GM18498 (cell line): Measurements from ENCODE around the gene HOXC5.

Experiments
- ATAC-seq: cut with Tn5 transposase; IDR thresholded peaks from one replicate; pipeline ENCODE4 v1.9.1; 2021; ENCODE audit warnings: mild to moderate bottlenecking, moderate library complexity; ENCODE audit not compliant: unreplicated experiment

Gene HOXC5

DNA sequence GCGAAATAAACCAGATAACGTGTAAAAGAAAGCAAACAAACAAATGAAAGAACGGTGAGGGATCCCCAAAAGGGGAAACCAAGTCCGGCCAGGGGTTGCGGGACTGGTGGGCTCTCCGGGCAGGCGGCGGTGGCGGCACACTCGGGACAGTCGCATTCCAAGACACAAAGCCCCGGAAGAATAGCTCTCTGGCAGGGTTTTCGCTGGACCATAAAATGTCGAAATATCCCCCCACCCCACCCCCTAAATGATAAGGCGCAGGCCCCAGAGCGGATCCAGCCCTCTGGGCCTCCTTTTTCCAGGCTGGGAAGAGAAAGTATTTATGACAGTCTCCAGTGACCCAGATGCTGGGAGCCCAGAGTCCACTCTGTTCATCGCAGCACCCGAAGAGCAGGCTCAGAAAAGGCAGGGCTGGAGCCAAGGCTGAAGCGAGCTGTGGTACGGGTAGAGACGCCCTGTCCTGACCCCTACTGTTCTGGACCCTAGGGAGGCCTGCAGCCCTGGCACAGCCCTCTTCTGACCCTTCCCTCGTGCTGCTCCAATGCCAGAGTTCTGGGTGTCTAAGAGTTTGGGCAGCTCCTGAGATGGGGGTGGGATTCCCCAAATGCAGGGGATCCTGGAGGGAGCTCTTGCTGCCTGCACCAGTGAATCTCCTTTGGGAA lies 26.2 kb upstream of the HOXC5 start:
- ATAC-seq = no peak

DNA sequence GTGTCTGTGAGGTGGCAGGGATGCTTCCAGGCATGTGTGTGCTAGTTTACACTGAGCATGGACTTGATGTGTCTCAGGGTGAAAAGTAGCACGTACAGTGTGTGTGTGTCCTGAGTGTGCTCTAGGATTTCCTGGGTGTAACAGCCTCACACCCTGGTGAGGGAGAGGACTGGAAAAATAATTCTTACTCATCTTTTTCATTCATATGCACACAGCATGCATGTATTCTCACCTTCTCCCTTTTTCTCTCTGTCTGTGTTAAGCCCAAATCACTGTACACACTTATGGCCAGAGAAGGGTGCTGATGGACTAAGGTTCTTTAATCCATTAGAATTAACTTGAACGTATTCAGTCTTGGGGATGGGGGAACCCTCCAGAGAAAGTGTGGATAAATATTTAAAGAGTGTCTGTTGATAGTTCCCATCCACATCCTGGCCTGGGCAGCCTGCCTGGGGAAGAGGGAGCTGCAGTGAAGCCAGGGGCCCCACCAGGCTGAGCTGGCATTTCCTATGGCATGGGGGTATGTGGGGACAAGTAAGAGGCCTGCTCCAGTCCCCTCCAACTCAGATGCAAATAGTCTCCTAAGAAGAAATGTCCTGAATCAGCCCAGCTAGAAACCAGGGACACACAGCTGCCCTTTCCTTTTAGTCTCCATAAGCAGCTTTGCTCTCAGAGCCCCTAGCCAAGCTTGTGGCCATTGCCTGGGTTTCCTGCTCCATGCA lies 25.2 kb upstream of the HOXC5 start:
- no peak for ATAC-seq

DNA sequence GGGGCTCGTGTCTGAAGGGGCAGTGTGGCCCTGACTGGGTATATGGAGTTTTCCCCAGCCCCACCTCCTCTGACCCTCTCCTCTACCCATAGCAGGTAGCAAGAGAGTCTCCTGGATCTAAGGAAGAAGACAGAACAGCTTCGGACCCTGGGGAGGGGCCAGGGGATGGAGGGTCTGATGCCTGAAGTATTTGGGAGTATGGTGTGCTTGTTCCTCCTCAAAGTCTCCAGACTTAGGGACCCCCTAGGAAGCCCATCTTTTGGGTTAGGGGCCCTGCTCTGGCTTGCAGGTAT lies 24.6 kb upstream of the HOXC5 start:
- ATAC-seq = no peak

DNA sequence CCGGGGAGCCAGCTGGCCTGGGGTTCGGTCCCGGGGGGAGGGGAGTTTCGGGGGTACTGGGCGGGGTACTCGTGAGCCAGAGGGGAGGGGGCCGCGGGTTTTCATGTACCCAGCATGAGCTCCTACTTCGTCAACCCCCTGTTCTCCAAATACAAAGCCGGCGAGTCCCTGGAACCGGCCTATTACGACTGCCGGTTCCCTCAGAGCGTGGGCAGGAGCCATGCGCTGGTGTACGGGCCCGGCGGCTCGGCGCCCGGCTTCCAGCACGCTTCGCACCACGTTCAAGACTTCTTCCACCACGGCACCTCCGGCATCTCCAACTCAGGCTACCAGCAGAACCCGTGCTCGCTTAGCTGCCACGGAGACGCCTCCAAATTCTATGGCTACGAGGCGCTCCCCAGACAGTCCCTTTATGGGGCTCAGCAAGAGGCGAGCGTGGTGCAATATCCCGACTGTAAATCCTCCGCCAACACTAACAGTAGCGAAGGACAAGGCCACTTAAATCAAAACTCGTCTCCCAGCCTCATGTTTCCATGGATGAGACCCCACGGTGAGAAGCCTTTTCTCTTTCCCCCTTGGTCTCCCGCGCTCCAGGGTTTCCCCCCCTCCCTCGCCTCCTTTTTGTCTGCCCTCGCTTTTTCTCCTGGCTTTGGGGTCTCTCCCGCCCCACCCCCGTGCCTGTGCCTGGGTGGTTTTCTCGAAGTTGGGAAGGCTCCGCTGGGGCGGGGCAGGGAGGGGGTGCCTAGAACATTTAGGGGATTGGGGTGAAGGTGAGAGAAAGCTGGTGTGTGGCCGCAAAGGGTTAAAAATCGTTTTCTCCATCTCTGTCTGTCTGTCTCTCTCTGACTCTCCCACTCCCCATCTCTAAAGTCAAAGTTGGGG lies 23.4 kb upstream of the HOXC5 start:
- ATAC-seq = no peak

DNA sequence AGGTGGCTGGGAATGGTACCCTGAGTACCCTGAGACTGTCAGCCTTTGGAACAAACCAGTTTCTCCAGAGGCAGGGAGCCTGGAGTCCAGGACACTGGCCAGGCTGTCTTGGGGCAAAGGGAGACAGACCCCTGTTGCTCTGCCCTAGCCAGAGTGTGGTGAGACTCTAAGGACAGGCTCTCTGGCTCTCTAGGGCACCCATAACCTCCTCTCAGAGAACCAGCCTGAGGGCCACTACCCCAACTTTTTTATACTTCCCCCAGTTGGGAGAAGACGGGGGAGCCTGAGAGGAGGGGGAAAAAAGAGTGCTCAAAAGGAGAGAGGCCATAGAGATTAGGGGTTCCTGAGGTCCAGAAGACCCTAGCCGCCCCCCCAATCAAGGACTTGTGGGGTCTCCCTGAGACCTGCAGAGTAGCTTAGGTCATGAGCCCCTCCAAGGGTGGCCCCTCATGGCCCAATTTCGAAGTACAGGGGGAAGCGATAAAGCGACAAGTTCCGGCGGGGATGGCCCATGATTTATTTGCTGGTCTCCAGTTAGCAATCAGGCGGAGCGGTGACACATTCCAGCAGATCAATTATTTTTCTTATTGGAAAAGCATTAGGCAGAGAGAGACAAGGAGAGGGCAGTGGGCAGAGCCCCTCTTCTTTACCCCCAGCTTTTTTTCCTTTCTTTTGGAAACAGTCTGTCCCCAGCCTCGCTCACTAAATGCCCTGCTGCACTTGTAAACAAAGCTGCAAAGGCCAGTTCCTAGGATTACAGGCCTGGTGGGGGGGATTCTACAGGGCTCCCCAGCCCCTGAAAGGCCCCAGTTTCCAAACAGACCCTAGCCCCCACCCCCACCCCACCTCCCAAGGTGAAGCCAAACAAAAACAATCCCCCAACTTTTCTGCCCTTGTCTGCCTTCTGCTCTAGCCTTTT lies 22.5 kb upstream of the HOXC5 start:
- ATAC-seq = no peak

DNA sequence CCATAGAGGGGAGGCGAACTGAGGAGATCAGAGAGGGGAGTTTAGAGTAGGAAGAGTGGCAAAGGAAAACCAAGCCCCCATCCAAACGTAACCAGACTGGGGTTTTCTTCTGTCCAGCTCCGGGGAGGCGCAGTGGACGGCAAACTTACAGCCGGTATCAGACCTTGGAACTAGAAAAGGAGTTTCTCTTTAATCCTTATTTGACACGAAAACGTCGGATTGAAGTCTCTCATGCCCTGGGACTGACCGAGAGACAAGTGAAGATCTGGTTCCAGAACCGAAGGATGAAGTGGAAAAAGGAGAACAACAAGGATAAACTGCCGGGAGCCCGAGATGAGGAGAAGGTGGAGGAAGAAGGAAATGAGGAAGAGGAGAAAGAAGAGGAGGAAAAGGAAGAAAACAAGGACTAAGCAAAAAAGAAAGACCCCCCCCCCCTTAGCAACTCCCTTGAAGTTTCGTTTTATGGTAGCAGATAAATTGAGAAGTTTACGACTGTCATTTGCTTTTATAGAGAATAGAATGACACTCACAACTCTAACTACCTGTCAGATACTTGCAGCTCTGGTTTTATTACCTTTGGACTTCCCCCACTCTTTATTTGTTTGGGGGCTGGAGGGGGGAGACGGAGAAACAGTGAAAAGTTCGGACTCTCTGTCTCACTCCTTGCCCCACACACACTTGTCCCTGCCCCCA lies 21.7 kb upstream of the HOXC5 start:
- no peak for ATAC-seq

DNA sequence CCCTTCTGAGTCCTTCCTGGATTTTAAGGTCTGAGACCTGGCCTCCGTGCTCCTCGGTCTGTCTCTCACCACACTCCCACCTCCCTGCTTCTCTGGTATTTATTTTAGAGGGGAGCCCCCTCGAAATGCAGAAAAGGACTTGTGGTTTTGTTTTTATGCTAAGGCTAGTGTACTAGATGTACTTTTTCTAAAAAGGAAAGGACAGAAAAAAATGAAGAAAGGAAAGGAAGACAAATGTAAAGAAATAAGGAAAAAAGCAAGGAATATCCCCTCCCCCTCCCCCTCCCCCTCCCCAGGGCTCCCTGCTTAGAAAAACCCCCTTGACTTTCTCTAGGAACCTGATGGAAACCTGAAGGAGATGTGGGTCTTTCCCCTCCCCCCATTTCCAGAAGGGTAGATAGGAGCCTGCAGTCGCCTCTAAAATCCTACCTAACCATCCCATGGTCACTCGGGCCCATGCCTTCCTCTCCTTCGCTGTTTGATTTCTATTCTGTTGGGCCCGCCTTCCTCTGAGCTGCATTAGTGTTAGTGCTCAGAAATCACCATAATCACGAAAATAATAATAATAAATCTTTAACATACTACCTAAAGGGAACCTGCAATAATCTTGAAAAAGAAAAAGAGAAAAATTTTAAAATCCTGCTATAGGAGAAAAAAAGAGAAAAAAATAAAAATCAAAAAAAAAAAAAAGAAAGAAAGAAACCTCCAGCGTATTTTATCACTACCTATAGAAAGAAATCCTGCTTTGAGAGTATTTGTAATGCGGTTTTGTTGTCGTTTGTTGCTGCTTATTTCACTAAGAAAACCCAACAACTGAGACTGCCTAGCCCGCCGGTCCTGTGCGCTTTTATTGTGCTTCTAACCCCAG lies 21.0 kb upstream of the HOXC5 start:
- no peak for ATAC-seq

DNA sequence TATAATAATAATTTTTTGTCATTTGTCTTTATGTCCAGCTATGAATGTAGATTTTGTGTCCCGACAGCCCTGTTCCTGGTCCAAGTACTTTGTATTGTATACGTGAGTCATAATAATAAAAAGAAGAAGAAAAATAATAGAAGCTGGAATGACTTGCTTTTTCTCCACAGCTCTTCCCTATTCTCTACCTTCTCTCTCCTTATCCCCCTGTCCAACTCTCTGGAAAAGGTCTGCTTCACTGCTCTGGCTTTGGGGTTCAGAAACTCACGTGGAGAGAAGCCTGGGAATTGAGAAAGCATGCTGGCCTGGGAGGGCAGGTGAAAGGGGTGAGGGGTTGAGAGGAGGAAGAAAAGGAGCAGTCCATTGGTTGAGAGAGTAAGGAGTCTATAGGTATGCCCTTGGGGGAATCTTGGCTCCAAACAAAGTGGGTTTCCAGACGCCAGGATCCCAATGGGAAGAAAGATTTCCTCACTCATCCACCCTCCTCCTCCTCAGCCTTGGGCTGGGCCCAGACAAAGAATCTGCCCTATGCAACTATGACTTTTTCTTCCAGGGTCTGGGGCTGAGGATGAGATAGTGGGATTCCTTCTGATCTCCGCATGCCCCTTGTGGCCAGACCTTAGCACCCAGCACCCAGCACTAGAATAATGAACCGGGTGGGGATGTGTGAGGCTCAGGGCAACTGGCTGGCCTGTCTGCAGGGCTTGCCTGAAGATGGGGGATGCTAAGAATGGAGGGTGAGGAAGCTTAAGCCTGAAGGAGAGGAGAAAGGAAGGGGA lies 20.0 kb upstream of the HOXC5 start:
- no peak for ATAC-seq

DNA sequence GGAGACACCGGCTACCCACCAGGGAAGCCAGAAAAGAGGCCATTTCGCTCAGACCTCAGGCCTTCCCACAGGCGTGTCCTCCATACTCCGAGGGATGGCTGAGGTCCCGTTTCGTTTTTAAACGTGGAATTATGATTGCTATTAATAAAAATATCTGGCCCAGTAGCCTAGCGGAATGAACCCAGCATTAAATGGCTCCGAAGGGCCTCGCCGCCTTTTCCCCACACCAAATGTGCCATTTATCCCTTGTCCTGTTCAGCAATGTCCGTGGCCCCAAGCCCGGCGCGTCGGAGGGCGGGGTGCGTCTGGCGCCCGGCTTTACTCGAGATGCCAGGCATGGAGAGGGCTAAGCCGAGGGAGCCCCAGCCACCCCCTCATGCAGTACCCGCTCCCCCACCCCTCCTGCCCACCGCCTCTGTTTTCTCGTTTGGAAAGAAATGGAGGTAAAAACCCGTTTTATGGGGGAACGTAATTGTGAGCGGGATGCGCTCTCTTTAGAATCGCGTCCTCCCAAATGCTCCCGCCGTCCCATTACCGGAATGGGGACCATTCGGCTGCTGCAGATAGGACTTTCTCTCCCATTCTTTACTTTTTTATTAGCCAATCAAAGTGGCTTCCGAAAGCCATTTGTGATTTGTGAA lies 18.4 kb upstream of the HOXC5 start:
- no peak for ATAC-seq

DNA sequence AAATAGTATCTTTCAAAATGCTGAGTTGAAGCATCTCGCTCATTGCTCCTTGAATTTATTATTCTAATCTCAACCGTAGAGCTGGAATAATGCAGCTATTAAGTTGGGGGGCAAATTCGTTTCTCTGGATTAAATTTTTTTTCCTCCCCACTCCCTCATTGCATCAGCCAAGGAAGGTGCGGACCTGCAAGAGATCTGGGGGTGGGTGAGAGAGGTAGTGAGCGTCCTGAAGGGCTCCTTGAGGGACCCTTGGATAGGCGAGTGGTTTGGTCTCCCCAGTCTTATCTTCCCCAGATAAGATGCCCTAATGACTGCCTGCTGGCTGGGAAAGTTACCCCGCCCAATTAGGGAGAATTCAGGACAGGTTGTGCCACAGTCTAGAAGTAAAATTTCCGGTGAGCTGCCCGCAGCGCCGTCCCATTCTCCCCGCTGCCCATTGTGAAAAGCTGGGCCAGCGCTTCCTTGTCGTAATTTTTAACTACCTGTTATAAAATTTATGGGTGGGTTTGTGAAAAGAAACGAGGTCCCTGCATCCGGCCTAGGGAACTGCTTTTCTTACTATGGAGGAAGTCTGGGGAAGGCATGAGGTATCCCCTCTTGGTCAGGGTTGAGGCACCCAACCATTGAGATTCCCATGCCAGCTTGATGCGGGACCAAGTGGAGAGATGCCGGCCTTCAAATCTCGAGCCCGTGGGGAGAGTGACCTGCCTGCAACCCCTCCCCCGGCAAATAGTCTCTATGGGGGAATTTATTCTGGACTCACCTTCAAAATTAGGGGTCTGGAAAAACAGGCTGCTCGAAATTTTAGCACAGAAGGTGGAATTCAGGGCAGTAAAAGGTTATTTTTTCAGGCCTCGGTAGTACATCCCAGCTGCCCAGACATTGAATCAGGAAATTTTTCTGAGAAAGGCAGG lies 17.6 kb upstream of the HOXC5 start:
- ATAC-seq = no peak

DNA sequence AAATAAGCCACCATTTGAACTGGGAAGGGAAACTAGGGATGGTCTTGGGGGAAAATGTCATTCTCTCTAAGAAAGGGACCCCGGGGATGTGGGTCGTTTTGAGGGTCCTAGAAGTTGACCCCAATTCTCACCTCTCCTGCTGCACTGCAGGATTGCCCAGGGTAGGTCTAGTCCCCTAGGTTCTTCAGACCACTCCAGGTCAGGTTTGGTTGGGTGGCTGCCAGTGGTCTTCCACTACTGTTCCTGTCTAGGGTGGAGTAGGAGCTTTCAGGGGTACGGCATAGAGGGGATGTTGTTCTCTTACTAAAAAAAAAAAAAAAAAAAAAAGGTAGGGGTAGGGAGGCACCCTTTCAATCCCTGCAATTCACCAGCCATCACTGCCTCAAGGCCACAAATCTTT lies 16.8 kb upstream of the HOXC5 start:
- ATAC-seq = no peak

DNA sequence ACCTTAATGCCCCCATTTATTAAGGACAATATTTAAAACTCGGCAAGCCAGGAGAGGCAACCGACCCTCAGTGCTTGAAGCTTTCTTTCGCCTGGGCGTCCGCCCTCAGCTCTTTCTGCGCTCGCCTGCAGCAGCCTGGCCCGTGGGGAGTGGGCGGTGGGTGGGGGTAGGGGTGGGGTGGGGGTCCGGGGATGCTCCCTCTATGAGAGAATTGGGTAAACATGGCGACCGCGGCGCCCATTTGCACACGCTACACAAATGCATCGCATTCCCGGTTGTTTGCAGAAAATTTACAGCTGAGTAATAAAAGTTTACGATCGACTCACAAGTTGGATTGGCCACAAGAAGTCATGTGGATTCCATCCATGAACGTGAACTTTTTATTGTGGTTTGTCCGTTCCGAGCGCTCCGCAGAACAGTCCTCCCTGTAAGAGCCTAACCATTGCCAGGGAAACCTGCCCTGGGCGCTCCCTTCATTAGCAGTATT lies 16.3 kb upstream of the HOXC5 start:
- no peak for ATAC-seq

DNA sequence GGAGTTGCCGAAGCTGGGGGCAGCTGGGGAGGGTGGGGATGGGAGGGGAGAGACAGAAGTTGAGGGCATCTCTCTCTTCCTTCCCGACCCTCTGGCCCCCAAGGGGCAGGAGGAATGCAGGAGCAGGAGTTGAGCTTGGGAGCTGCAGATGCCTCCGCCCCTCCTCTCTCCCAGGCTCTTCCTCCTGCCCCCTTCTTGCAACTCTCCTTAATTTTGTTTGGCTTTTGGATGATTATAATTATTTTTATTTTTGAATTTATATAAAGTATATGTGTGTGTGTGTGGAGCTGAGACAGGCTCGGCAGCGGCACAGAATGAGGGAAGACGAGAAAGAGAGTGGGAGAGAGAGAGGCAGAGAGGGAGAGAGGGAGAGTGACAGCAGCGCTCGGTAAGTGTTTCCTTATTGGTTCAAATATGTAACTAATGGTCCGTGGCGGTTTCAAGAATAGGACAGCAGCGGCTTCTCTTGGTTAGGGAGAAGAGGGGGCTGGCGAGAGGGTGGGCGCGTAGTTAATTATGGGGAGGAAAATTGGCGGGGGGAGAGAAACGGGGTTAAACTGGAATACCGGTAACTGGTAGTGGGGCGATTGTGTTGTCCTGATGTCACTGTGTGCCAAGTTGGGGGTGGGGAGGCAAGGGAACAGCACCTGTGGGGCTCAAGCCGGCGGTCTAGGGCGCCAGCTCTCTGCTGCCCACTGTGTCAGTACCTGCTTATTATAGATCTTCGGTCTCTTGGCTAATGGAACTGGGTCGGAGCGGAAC lies 15.6 kb upstream of the HOXC5 start:
- ATAC-seq = peak; percentile 27

DNA sequence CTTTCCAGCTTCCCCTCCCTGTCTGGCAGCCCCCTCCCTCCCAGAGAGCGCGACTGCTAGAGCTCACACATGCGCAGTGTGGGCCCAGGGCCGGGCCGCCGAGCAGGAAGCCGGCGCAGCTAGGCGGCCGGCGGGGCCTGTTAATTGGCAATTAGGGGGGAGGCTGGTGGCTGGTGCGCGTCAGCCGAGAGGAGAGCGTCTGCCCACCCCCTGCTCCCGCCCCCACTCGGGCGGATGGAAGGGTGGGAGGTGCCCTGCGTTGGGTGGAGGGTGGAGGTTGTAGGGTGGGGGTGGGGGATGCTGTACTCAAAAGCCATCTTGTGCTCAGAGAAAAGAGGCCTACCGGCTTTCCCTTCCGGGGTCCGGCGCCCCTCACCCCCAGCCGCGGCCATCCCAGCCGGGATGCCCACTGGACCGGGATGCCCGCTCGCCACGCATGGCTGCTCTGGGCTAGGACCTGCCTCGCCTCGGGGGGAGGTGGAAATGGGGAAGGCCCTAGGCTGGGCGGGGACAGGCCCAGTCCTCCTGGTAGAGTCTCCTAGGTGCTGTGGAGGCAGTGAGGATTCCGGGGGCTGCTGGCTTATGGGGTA lies 14.9 kb upstream of the HOXC5 start:
- peak; percentile 75 for ATAC-seq

DNA sequence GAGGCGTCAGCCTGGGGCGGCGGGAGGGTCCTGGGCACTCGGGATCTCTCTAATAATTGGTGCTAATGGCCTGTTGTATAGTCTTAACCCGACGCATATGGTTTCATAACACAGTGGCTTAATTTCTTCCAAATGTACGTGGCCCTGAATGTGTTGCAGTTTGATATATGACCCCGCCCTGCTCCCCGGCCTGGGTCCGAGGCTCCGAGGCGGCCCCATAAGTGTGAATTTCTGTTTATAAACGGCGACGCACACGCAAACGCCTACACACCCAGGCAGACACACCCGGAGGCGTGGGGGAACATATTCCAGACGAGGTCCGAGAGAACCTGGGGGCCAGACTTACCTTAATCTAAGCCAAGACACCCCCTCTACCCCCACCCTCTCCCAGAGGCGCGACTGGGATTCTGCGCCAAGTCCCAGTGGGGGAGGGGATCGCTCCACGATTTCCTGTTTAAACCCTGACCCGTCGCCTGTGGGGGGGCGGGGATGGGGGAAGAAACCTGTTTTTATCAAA lies 14.3 kb upstream of the HOXC5 start:
- ATAC-seq = no peak
